BJ (cell line): ENCODE data around the gene CRNN. TPM values are rescaled to one million over a fixed set of nuclear protein-coding genes. Genes with fewer than 3 reads are reported as not detected.

Source experiments
- CTCF ChIA-PET: fragments of 350-600 bp; formaldehyde crosslinking; extraction: SDS; loops from one replicate; lab custom pipeline; 2021; ENCODE audit warnings: antibody characterized with exemption, inconsistent platforms; lab: Yijun Ruan, JAX
- POLR2A ChIA-PET: fragments of 300-600 bp; sonication (Branson Sonifier 250); formaldehyde crosslinking; extraction: SDS; loops from one replicate; lab custom pipeline; 2021; ENCODE audit warnings: antibody characterized with exemption; lab: Charles Lee
- DNase-seq: peaks from one replicate; pipeline ENCODE4 v3.0.0-alpha.2; 2011; ENCODE audit warnings: low read depth
- H3K27me3 ChIP-seq: 2 replicates; pipeline ENCODE4 v1.6.0; 2011; ENCODE audit warnings: low read length; ENCODE audit not compliant: control insufficient read depth, insufficient read depth
- H3K36me3 ChIP-seq: 2 replicates; pipeline ENCODE4 v1.5.1; 2011; ENCODE audit warnings: low read length; ENCODE audit not compliant: control insufficient read depth, insufficient read depth
- H3K4me3 ChIP-seq: 2 replicates; pipeline ENCODE4 v1.5.1; 2011; ENCODE audit warnings: low read depth, mild to moderate bottlenecking, control low read depth, low read length
- polyA plus RNA-seq: library from polyadenylated mRNA; depleted of rRNA; stranded (reverse); fragments of >200 nt; gene quantifications from 2 replicates; pipeline ENCODE4 v1.2.3, GENCODE V29; 2011
- TF ChIP-seq, protein P1 (sequence below): IDR thresholded peaks from 2 replicates; pipeline ENCODE4 v1.5.1; 2011; ENCODE audit warnings: low read depth, mild to moderate bottlenecking, control low read depth, inconsistent platforms, low read length, moderate library complexity; ENCODE audit not compliant: insufficient read depth

CRNN gene
- polyA plus RNA-seq, 1 experiment, result not detected

DNA sequence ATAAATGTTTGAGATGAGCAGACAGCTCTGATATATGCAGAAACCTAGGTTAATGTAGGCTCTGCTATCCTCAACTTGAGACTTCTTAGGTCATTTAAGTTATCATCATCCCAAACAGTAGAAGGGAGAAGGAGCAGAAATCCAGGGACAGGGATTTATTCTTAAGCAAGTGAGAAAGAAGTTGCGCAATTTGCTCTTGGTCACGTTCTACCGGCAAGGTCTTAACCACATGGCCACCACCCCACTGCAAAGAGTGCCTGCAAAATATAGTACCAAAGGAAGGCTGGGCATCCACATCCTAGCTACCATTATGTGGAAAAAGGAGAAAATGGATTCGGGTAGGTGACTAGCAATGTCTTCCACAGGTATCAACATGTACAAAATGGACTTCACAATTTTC is 25.2 kb downstream of the CRNN start:
- no peak overlapping the region for H3K4me3 ChIP-seq
- TF ChIP-seq, protein P1, sequence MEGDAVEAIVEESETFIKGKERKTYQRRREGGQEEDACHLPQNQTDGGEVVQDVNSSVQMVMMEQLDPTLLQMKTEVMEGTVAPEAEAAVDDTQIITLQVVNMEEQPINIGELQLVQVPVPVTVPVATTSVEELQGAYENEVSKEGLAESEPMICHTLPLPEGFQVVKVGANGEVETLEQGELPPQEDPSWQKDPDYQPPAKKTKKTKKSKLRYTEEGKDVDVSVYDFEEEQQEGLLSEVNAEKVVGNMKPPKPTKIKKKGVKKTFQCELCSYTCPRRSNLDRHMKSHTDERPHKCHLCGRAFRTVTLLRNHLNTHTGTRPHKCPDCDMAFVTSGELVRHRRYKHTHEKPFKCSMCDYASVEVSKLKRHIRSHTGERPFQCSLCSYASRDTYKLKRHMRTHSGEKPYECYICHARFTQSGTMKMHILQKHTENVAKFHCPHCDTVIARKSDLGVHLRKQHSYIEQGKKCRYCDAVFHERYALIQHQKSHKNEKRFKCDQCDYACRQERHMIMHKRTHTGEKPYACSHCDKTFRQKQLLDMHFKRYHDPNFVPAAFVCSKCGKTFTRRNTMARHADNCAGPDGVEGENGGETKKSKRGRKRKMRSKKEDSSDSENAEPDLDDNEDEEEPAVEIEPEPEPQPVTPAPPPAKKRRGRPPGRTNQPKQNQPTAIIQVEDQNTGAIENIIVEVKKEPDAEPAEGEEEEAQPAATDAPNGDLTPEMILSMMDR, result no peak
- no peak for DNase-seq
- no peaks in the 10 kb centered on the region for H3K36me3 ChIP-seq
- ChIA-PET CTCF (interaction anchor here (3.6 kb wide), 1 partner anchor 10 kb away, joined by 14 read pairs; no protein-coding TSS in a partner anchor), POLR2A (no interaction called here)
- no peaks in the 10 kb centered on the region for H3K27me3 ChIP-seq

DNA sequence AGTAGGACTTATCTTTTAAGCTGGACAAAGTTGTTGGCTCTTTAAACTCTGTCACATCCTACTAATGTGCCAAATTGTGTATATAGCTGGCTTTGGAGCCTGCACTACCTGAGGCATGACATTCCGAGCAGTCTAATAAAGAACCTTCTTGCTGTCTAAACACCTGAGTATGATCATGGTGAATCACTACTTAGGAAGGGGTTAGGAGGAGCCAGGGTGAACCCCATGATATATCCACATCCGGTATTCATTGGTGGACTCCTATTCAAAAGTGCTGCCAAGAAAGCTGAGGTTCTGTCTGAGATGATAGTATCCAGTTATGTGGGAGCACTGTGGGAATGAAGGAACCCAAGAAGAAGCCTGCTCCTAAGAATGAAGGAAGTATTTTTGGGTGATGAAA is 27.1 kb downstream of the CRNN start:
- H3K4me3 ChIP-seq, result no peak overlapping the region
- ChIA-PET POLR2A (no interaction called here), CTCF (interaction anchor here (1.2 to 3.6 kb wide), 2 partner anchors 12 to 39 kb away, joined by 3 to 14 read pairs; no protein-coding TSS in a partner anchor)

DNA sequence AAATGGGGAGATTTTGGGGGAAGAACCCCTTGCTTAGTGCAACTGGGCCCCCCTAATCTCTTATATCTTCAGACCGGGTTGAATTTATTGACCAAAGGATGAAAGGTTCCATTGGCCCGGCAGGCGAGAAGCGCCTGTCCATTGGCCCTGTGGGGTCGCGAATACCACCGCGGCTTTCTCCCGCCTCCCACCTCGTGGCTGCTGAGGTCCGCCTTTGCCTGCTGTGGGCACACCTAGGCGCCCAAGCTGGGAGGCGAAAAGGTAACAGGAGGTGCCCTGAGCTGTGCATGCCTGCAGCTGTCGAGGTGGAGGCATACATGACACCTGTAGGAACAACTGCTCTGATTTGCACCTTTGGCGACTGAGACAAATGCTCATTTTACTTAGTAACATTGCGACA is 33.1 kb downstream of the CRNN start:
- Histone ChIP-seq H3K27me3 (no peaks in the 10 kb centered on the region), H3K4me3 (no peak overlapping the region), H3K36me3 (no peaks in the 10 kb centered on the region)
- ChIA-PET POLR2A (no interaction called here), CTCF (no interaction called here)
- TF ChIP-seq, protein P1, result no peak
- no peak for DNase-seq

More for the DNA sequence above, 27.1 kb downstream of the CRNN start:
- no peak for DNase-seq
- H3K27me3 ChIP-seq, result no peaks in the 10 kb centered on the region
- TF ChIP-seq, protein P1, result no peak
- no peaks in the 10 kb centered on the region for H3K36me3 ChIP-seq

DNA sequence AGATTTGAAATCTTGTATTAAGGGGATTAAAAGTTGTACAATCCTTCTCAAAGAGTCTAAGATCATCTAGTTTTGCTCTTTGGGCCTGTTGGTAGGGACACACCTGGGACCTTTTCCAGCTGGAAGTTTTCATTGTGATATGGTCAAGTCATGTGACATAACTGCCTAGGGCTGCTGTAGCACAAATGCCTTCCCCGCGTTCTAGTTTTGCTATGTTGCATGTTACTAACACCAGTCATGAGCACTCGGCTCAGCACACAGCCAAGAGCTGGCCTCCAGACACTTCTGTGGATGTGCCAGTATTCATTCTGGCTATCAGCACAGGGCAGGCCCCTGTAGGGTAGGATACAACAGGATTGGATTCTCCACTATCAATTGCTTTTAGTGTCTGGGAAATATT is 39.6 kb downstream of the CRNN start:
- Histone ChIP-seq H3K36me3 (no peaks in the 10 kb centered on the region), H3K27me3 (no peaks in the 10 kb centered on the region), H3K4me3 (no peak overlapping the region)
- ChIA-PET POLR2A (no interaction called here), CTCF (no interaction called here)
- TF ChIP-seq, protein P1, result no peak
- DNase-seq, result no peak

DNA sequence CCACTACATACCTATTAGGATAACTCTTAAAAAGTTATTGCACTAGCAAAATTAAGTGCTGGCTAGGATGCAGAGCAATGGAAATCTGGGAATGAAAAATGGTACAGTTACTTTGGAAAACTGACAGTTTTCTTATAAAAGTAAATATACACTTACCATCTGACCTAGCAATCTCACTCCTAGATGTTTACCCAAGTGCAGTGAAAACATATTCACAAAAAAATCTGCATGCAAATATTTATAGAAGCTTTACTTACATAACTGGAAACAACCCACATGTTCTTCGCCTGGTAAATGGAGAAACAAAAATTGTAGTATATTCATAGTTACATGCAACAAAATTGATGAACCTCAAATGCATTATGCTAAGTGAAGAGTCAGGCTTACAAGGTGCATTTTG is 41.4 kb downstream of the CRNN start:
- ChIA-PET CTCF (interaction anchor here (0.5 to 0.8 kb wide), 2 partner anchors 86 to 95 kb away, joined by 3 read pairs; no protein-coding TSS in a partner anchor), POLR2A (no interaction called here)
- no peaks in the 10 kb centered on the region for H3K36me3 ChIP-seq
- no peaks in the 10 kb centered on the region for H3K27me3 ChIP-seq
- TF ChIP-seq, protein P1, result no peak
- no peak for DNase-seq
- no peak overlapping the region for H3K4me3 ChIP-seq
